Spleen (tissue), 7 donors: ENCODE measurements around the gene MYO1A.

Source experiments
- POLR2A ChIP-seq, 3 donors: fragments of 450-650 bp; IDR thresholded peaks; one replicate each; pipeline ENCODE4 v1.5.1; 2017; ENCODE audit warnings: antibody characterized with exemption in 3 of 3, mild to moderate bottlenecking in 1 of 3
- POLR2AphosphoS5 ChIP-seq, 3 donors: sonication (generic); formaldehyde crosslinking; IDR thresholded peaks; one replicate each; pipeline ENCODE4 v1.5.1; 2017; ENCODE audit warnings: antibody characterized with exemption in 3 of 3
- TF ChIP-seq, protein P1 (sequence below), 11 experiments: fragments of 200-600 bp in 7 of 11; fragments of 450-650 bp in 4 of 11; sonication (generic) in 4 of 11; IDR thresholded peaks in 8 of 11; conservative IDR thresholded peaks in 3 of 11; 1 replicate in 7 of 11; 2 replicates in 4 of 11; pipeline versions ENCODE4 v1.4.0 to v1.8.0; 2016 to 2021; ENCODE audit warnings: antibody characterized with exemption in 11 of 11, inconsistent platforms in 4 of 11, mild to moderate bottlenecking in 1 of 11
- donor health status: DM: no; HTN: no; CAD: no; lungs with moderate emphysema.
- donor health status: DM: no; HTN: no; CAD: no.
- donor health status: DM: no; HTN: no; CAD: no.

- TF ChIP-seq POLR2A (IDR thresholded peaks at IDR 0.05) (no peak), POLR2AphosphoS5 (IDR thresholded peaks at IDR 0.05) (peak; percentile 65 to 89 (median 72))
- TF ChIP-seq, protein P1, sequence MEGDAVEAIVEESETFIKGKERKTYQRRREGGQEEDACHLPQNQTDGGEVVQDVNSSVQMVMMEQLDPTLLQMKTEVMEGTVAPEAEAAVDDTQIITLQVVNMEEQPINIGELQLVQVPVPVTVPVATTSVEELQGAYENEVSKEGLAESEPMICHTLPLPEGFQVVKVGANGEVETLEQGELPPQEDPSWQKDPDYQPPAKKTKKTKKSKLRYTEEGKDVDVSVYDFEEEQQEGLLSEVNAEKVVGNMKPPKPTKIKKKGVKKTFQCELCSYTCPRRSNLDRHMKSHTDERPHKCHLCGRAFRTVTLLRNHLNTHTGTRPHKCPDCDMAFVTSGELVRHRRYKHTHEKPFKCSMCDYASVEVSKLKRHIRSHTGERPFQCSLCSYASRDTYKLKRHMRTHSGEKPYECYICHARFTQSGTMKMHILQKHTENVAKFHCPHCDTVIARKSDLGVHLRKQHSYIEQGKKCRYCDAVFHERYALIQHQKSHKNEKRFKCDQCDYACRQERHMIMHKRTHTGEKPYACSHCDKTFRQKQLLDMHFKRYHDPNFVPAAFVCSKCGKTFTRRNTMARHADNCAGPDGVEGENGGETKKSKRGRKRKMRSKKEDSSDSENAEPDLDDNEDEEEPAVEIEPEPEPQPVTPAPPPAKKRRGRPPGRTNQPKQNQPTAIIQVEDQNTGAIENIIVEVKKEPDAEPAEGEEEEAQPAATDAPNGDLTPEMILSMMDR (IDR thresholded peaks at IDR 0.05 in 8 of 11, conservative IDR thresholded peaks at IDR 0.05 in 3 of 11), result peak in 10 of 11 experiments; percentile 40 to 79 (median 61)
These were observed 43.7 kb upstream of the MYO1A start for GRCh38 chr12:57093415-57094207.
